Urinary bladder (tissue), 4 donors: Measurements from ENCODE around the gene PPP2R2C. TPM values are rescaled to one million over a fixed set of nuclear protein-coding genes. Genes with fewer than 3 reads are reported as not detected.

Source experiments
- DNase-seq: peaks from one replicate; pipeline ENCODE4 v3.0.0-alpha.2; 2015; ENCODE audit errors: extremely low spot score
- H3K27ac ChIP-seq: one replicate; pipeline ENCODE4 v1.5.1; 2013; ENCODE audit warnings: low read depth, mild to moderate bottlenecking, moderate library complexity
- H3K36me3 ChIP-seq: one replicate; pipeline ENCODE4 v1.6.1; 2013; ENCODE audit warnings: mild to moderate bottlenecking, moderate library complexity; ENCODE audit not compliant: insufficient read depth
- H3K4me1 ChIP-seq: one replicate; pipeline ENCODE4 v1.6.1; 2013; ENCODE audit warnings: mild to moderate bottlenecking, moderate library complexity; ENCODE audit not compliant: insufficient read depth
- H3K4me3 ChIP-seq: one replicate; pipeline ENCODE4 v1.5.1; 2013; ENCODE audit warnings: low read depth, low read length
- WGBS: extraction: QIAGEN DNeasy Blood & Tissue Kit; methylation state at CpG from one replicate; pipeline ENCODE4 v1.1.7; 2013; 5-methylcytosine and 5-hydroxymethylcytosine counted together
- polyA plus RNA-seq: library from polyadenylated mRNA; stranded (reverse); fragments of 200-250 nt; gene quantifications from one replicate; pipeline ENCODE4 v1.2.3, GENCODE V29; 2013
- total RNA-seq: library from RNA; depleted of rRNA; stranded (reverse); fragments of >200 nt; gene quantifications from one replicate; pipeline ENCODE4 v1.2.3, GENCODE V29; 2014
- donor health status: healthy with polysubstance abuse.
- donor health status: healthy.

Gene PPP2R2C
- total and polyA plus RNA-seq, 2 donors: 0.94 to 3.0 TPM

- Histone ChIP-seq H3K4me1 (no peaks in the 10 kb centered on the region), H3K4me3 (no peak overlapping the region), H3K36me3 (no peaks in the 10 kb centered on the region), H3K27ac (no peak overlapping the region)
- 73% methylated on average over 5 of the region's 5 CpGs for WGBS
- DNase-seq: no peak
Measured at GRCh38 chr4:6371271-6371670, 101.1 kb downstream of the PPP2R2C start.

GRCh38 chr4:6369924-6370645 lies 102.3 kb downstream of the PPP2R2C start:
- DNase-seq: no peak
- no peaks in the 10 kb centered on the region for H3K36me3 ChIP-seq
- no peak overlapping the region for H3K27ac ChIP-seq
- no peak overlapping the region for H3K4me3 ChIP-seq
- H3K4me1 ChIP-seq: no peaks in the 10 kb centered on the region
- 46% methylated on average over 17 of the region's 17 CpGs for WGBS

- no peak for DNase-seq
- 57% methylated on average over 8 of the region's 8 CpGs for WGBS
- Histone ChIP-seq H3K27ac (no peak overlapping the region), H3K36me3 (no peaks in the 10 kb centered on the region), H3K4me1 (no peaks in the 10 kb centered on the region), H3K4me3 (no peak overlapping the region)
Measured at GRCh38 chr4:6369511-6369910, 102.9 kb downstream of the PPP2R2C start.

- Histone ChIP-seq H3K4me1 (no peaks in the 10 kb centered on the region), H3K36me3 (no peaks in the 10 kb centered on the region), H3K27ac (no peak overlapping the region), H3K4me3 (no peak overlapping the region)
- WGBS: 62% methylated on average over 8 of the region's 8 CpGs
- no peak for DNase-seq
Measured at GRCh38 chr4:6369035-6369434, 103.4 kb downstream of the PPP2R2C start.

- H3K27ac ChIP-seq: no peak overlapping the region
- no peak for DNase-seq
- H3K4me1 ChIP-seq: no peaks in the 10 kb centered on the region
- H3K4me3 ChIP-seq: no peak overlapping the region
- H3K36me3 ChIP-seq: no peaks in the 10 kb centered on the region
- WGBS: 70% methylated on average over 12 of the region's 12 CpGs
Measured at GRCh38 chr4:6368601-6369000, 103.8 kb downstream of the PPP2R2C start.

- Histone ChIP-seq H3K36me3 (no peaks in the 10 kb centered on the region), H3K27ac (no peak overlapping the region), H3K4me1 (no peaks in the 10 kb centered on the region), H3K4me3 (no peak overlapping the region)
- no peak for DNase-seq
- 73% methylated on average over 10 of the region's 10 CpGs for WGBS
Measured at GRCh38 chr4:6368096-6368495, 104.3 kb downstream of the PPP2R2C start.

- no peak overlapping the region for H3K27ac ChIP-seq
- no peak overlapping the region for H3K4me3 ChIP-seq
- no peaks in the 10 kb centered on the region for H3K4me1 ChIP-seq
- WGBS: 42% methylated on average over 8 of the region's 8 CpGs
- no peaks in the 10 kb centered on the region for H3K36me3 ChIP-seq
- no peak for DNase-seq
Measured at GRCh38 chr4:6367371-6367851, 105.0 kb downstream of the PPP2R2C start.

GRCh38 chr4:6366581-6366980 lies 105.8 kb downstream of the PPP2R2C start:
- Histone ChIP-seq H3K4me3 (no peak overlapping the region), H3K4me1 (no peaks in the 10 kb centered on the region), H3K36me3 (no peaks in the 10 kb centered on the region), H3K27ac (no peak overlapping the region)
- no peak for DNase-seq
- WGBS: 75% methylated on average over 5 of the region's 5 CpGs

- no peak overlapping the region for H3K27ac ChIP-seq
- WGBS: 71% methylated on average over 13 of the region's 13 CpGs
- no peaks in the 10 kb centered on the region for H3K36me3 ChIP-seq
- H3K4me1 ChIP-seq: no peaks in the 10 kb centered on the region
- no peak overlapping the region for H3K4me3 ChIP-seq
- no peak for DNase-seq
Measured at GRCh38 chr4:6365545-6366086, 106.8 kb downstream of the PPP2R2C start.

GRCh38 chr4:6364581-6364980 lies 107.8 kb downstream of the PPP2R2C start:
- Histone ChIP-seq H3K4me3 (no peak overlapping the region), H3K27ac (no peak overlapping the region), H3K4me1 (no peaks in the 10 kb centered on the region), H3K36me3 (no peaks in the 10 kb centered on the region)
- no peak for DNase-seq
- 86% methylated on average over 8 of the region's 8 CpGs for WGBS

- no peak overlapping the region for H3K4me3 ChIP-seq
- H3K36me3 ChIP-seq: no peaks in the 10 kb centered on the region
- no peak overlapping the region for H3K27ac ChIP-seq
- no peak for DNase-seq
- 68% methylated on average over 6 of the region's 6 CpGs for WGBS
- H3K4me1 ChIP-seq: no peaks in the 10 kb centered on the region
Measured at GRCh38 chr4:6364146-6364545, 108.3 kb downstream of the PPP2R2C start.

GRCh38 chr4:6362896-6363295 lies 109.5 kb downstream of the PPP2R2C start:
- Histone ChIP-seq H3K36me3 (no peaks in the 10 kb centered on the region), H3K4me3 (no peak overlapping the region), H3K4me1 (no peaks in the 10 kb centered on the region), H3K27ac (no peak overlapping the region)
- 21% methylated on average over 8 of the region's 8 CpGs for WGBS
- DNase-seq: no peak

GRCh38 chr4:6362243-6362885 lies 110.0 kb downstream of the PPP2R2C start:
- H3K36me3 ChIP-seq: no peaks in the 10 kb centered on the region
- no peak overlapping the region for H3K27ac ChIP-seq
- no peaks in the 10 kb centered on the region for H3K4me1 ChIP-seq
- DNase-seq: no peak
- WGBS: 68% methylated on average over 7 of the region's 7 CpGs
- no peak overlapping the region for H3K4me3 ChIP-seq
